K562 (cell line): ENCODE data around the gene UPF2. TPM values are rescaled to one million over a fixed set of nuclear protein-coding genes. Genes with fewer than 3 reads are reported as not detected.

Source experiments
- ARID4B ChIP-seq: sonication (generic); formaldehyde crosslinking; IDR thresholded peaks from 2 replicates; pipeline ENCODE4 v1.8.0; 2022; ENCODE audit warnings: mild to moderate bottlenecking, missing genetic modification reagents
- BRD9 ChIP-seq: fragments of 450-650 bp; IDR thresholded peaks from 2 replicates; pipeline ENCODE4 v1.6.1; 2018; ENCODE audit warnings: low read depth; ENCODE audit not compliant: partially characterized antibody
- CCAR2 ChIP-seq: fragments of 200-400 bp; formaldehyde crosslinking; IDR thresholded peaks from 2 replicates; pipeline ENCODE4 v1.6.1; 2017; ENCODE audit warnings: mild to moderate bottlenecking, low read depth, low read length
- FOSL1 ChIP-seq: fragments of 200-800 bp; sonication (Bioruptor generic); conservative IDR thresholded peaks from 2 replicates; pipeline ENCODE4 v1.6.1; 2016; ENCODE audit warnings: missing genetic modification characterization, missing compliant biosample characterization
- FOXJ3 ChIP-seq: sonication (generic); formaldehyde crosslinking; IDR thresholded peaks from 2 replicates; pipeline ENCODE4 v1.4.0; 2020; ENCODE audit warnings: mild to moderate bottlenecking, missing genetic modification reagents
- FOXP4 ChIP-seq: sonication (generic); formaldehyde crosslinking; IDR thresholded peaks from 2 replicates; pipeline ENCODE4 v1.8.0; 2022; ENCODE audit warnings: mild to moderate bottlenecking, missing genetic modification reagents, borderline replicate concordance
- GABPB1 ChIP-seq: sonication (generic); formaldehyde crosslinking; IDR thresholded peaks from 2 replicates; pipeline ENCODE4 v1.8.0; 2022; ENCODE audit warnings: mild to moderate bottlenecking, missing genetic modification reagents
- GTF2E2 ChIP-seq: fragments of 200-800 bp; sonication (Bioruptor generic); IDR thresholded peaks from 2 replicates; pipeline ENCODE4 v1.6.1; 2016; ENCODE audit warnings: missing genetic modification characterization, missing compliant biosample characterization
- HOXB6 ChIP-seq: fragments of 250-450 bp; sonication (Bioruptor Pico); IDR thresholded peaks from 2 replicates; pipeline ENCODE4 v1.5.1; 2022; ENCODE audit warnings: mild to moderate bottlenecking, borderline replicate concordance
- IFI16 ChIP-seq: fragments of 250-450 bp; sonication (Bioruptor Pico); IDR thresholded peaks from 2 replicates; pipeline ENCODE4 v2.1.2; 2022; ENCODE audit warnings: mild to moderate bottlenecking, inconsistent platforms
- MAFF ChIP-seq: IDR thresholded peaks from 2 replicates; pipeline ENCODE4 v1.6.1; 2012; ENCODE audit warnings: low read length, improper control_type of control experiment
- MAFG ChIP-seq: fragments of 450-650 bp; conservative IDR thresholded peaks from 2 replicates; pipeline ENCODE4 v1.6.1; 2016; ENCODE audit warnings: missing genetic modification characterization, missing compliant biosample characterization
- MTA3 ChIP-seq: fragments of 450-650 bp; formaldehyde crosslinking; IDR thresholded peaks from 2 replicates; pipeline ENCODE4 v1.6.1; 2017; ENCODE audit warnings: mild to moderate bottlenecking, borderline replicate concordance
- TBL1XR1 ChIP-seq, 2 experiments: IDR thresholded peaks; 2 replicates each; pipeline ENCODE4 v1.6.1; 2012; ENCODE audit warnings: improper control_type of control experiment in 2 of 2, low read length in 2 of 2, mild to moderate bottlenecking in 1 of 2
- ZNF217 ChIP-seq: sonication (generic); formaldehyde crosslinking; IDR thresholded peaks from 2 replicates; pipeline ENCODE4 v1.8.0; 2022; ENCODE audit warnings: mild to moderate bottlenecking, missing genetic modification reagents
- ZNF79 ChIP-seq: fragments of 250-450 bp; sonication (Bioruptor Pico); IDR thresholded peaks from 2 replicates; pipeline ENCODE4 v1.4.0; 2020; ENCODE audit warnings: low read depth, mild to moderate bottlenecking, moderate library complexity
- polyA plus RNA-seq, 8 experiments: library from polyadenylated mRNA; depleted of rRNA in 4 of 8; stranded (reverse) in 5 of 8; unstranded in 3 of 8; fragments of >200 nt; fragmentation: Nextera tagmentation in 2 of 8; fragmentation: Illumina TruSeq in 1 of 8; extraction: Ambion mirVana in 2 of 8; extraction: Trizol in 1 of 8; gene quantifications; 2 replicates each; pipeline versions ENCODE4 v1.2.1 to v1.2.3, GENCODE V29; 2011 to 2014; ENCODE audit warnings: inconsistent platforms in 1 of 8, missing spikeins in 1 of 8
- total RNA-seq, 7 experiments: library from RNA; depleted of rRNA in 6 of 7; stranded (reverse); fragments of >200 nt in 6 of 7; fragmentation: Illumina TruSeq in 2 of 7; extraction: Trizol in 2 of 7; gene quantifications; 2 replicates each; pipeline versions ENCODE4 v1.2.1 to v1.2.3, GENCODE V29; 2011 to 2021; ENCODE audit warnings: low replicate concordance in 1 of 7
- TF ChIP-seq, protein P1 (sequence below): fragments of 250-450 bp; sonication (Bioruptor Pico); IDR thresholded peaks from 2 replicates; pipeline ENCODE4 v1.8.0; 2022; ENCODE audit warnings: moderate library complexity, mild to moderate bottlenecking, inconsistent platforms
- TF ChIP-seq, protein P2 (sequence below): sonication (generic); formaldehyde crosslinking; IDR thresholded peaks from 2 replicates; pipeline ENCODE4 v1.8.0; 2023; ENCODE audit warnings: mild to moderate bottlenecking, missing genetic modification reagents

Gene UPF2
- total and polyA plus RNA-seq, 9 of the 15 experiments (the other 6 are each of a cell fraction or from before 2014, with no cell fraction given): 13.9 to 37.7 (median 23.7) TPM

DNA sequence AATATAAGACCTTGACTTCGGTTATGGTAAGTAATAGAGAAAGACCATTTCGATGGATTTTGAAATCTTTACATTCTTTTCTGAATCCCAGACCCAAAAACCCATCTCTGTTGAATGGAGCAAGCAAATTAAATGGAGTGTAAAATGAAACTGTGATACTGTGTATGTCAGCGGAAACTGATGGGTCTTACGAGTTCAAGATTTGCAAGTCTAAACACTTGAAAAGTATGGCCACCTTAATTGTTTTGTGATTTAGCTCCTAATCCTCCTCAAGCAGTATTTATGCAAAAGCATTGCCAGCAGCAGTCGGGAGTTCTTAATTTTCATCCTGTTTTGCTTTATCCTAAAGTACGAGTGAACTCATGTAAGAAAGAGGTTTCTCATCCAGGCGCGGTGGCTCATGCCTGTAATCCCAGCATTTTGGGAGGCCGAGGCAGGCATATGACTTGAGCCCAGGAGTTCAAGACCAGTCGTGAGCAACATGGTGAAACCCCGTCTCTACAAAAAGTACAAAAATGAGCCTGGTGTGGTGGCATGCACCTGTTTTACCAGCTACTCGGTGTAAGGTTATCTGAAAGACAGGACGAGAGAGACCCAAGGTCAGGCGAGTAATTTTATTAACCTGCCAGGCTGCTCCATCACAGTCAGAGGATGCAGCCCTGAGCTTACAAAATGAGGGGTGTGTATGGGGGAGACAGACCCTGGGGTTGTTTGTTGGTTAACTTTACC, 20.3 kb upstream of the UPF2 start (continued):
- TF ChIP-seq, protein P1, sequence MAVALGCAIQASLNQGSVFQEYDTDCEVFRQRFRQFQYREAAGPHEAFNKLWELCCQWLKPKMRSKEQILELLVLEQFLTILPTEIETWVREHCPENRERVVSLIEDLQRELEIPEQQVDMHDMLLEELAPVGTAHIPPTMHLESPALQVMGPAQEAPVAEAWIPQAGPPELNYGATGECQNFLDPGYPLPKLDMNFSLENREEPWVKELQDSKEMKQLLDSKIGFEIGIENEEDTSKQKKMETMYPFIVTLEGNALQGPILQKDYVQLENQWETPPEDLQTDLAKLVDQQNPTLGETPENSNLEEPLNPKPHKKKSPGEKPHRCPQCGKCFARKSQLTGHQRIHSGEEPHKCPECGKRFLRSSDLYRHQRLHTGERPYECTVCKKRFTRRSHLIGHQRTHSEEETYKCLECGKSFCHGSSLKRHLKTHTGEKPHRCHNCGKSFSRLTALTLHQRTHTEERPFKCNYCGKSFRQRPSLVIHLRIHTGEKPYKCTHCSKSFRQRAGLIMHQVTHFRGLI (CRISPR knock-in tag): no peak
- TF ChIP-seq FOSL1 (tag) (no peak), ARID4B (no peak), BRD9 (no peak), GTF2E2 (tag) (no peak), IFI16 (0 out of 2 replicates have a peak, but pooled peaks have one; percentile 19), FOXP4 (CRISPR knock-in tag) (no peak), FOXJ3 (CRISPR knock-in tag) (no peak), TBL1XR1 (IDR thresholded peaks at IDR 0.05; ENCODE audit: low read length in 2 of 2) (no peak), GABPB1 (CRISPR knock-in tag) (peak; percentile 20; the same call in 1 of the 2 replicates), MAFF (0 out of 2 replicates have a peak, but pooled peaks have one; percentile 4), MAFG (tag) (peak; percentile 41; the same call in 1 of the 2 replicates), HOXB6 (CRISPR knock-in tag) (no peak), MTA3 (no peak), CCAR2 (0 out of 2 replicates have a peak, but pooled peaks have one; percentile 13), ZNF217 (no peak), ZNF79 (CRISPR knock-in tag) (no peak)
- TF ChIP-seq, protein P2, sequence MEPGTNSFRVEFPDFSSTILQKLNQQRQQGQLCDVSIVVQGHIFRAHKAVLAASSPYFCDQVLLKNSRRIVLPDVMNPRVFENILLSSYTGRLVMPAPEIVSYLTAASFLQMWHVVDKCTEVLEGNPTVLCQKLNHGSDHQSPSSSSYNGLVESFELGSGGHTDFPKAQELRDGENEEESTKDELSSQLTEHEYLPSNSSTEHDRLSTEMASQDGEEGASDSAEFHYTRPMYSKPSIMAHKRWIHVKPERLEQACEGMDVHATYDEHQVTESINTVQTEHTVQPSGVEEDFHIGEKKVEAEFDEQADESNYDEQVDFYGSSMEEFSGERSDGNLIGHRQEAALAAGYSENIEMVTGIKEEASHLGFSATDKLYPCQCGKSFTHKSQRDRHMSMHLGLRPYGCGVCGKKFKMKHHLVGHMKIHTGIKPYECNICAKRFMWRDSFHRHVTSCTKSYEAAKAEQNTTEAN: no peak
